Nephron progenitor cell (in vitro differentiated cells): ENCODE data around the gene TBL1X.

Source experiments
- DNase-seq: peaks from one replicate; pipeline ENCODE4 v3.0.0; 2021
- H3K27ac Mint-ChIP-seq: 2 replicates; pipeline ENCODE4 v1.8.0; 2021; ENCODE audit warnings: mild to moderate bottlenecking, moderate library complexity, mixed read lengths
- H3K27me3 Mint-ChIP-seq: 2 replicates; pipeline ENCODE4 v1.8.0; 2021; ENCODE audit warnings: mild to moderate bottlenecking, low read depth, mixed read lengths; ENCODE audit not compliant: poor library complexity
- H3K36me3 Mint-ChIP-seq: 2 replicates; pipeline ENCODE4 v1.8.0; 2021; ENCODE audit warnings: low read depth, mixed read lengths
- H3K4me1 Mint-ChIP-seq: 2 replicates; pipeline ENCODE4 v1.8.0; 2021; ENCODE audit warnings: mixed read lengths
- H3K4me3 Mint-ChIP-seq: 2 replicates; pipeline ENCODE4 v1.8.0; 2021; ENCODE audit warnings: mild to moderate bottlenecking, moderate library complexity, mixed read lengths
- H3K9me3 Mint-ChIP-seq: 2 replicates; pipeline ENCODE4 v1.8.0; 2021; ENCODE audit warnings: mild to moderate bottlenecking, moderate library complexity, mixed read lengths
- CTCF ChIP-seq: fragments of 200-600 bp; sonication (generic); IDR thresholded peaks from 2 replicates; pipeline ENCODE4 v1.5.0; 2021; ENCODE audit warnings: antibody characterized with exemption

The TBL1X gene

GRCh38 chrX:9678215-9678965 is 213.5 kb downstream of the TBL1X start:
- no peak for DNase-seq
- TF ChIP-seq CTCF = no peak
- peaks cover 65% of the 10 kb centered on the region for H3K36me3 Mint-ChIP-seq
- H3K27ac Mint-ChIP-seq = peak overlapping the region; percentile 8
- peaks cover 58% of the 10 kb centered on the region for H3K9me3 Mint-ChIP-seq
- no peaks in the 10 kb centered on the region for H3K27me3 Mint-ChIP-seq
- no peaks in the 10 kb centered on the region for H3K4me1 Mint-ChIP-seq
- no peak overlapping the region for H3K4me3 Mint-ChIP-seq

- H3K36me3 Mint-ChIP-seq = peaks cover 68% of the 10 kb centered on the region
- peaks cover 59% of the 10 kb centered on the region for H3K9me3 Mint-ChIP-seq
- H3K27me3 Mint-ChIP-seq = no peaks in the 10 kb centered on the region
- no peak overlapping the region for H3K4me3 Mint-ChIP-seq
- H3K4me1 Mint-ChIP-seq = no peaks in the 10 kb centered on the region
- TF ChIP-seq CTCF = no peak
- no peak overlapping the region for H3K27ac Mint-ChIP-seq
- DNase-seq = no peak
These were observed 216.2 kb downstream of the TBL1X start for GRCh38 chrX:9681011-9681410.

GRCh38 chrX:9681422-9681821 is 216.6 kb downstream of the TBL1X start:
- Mint-ChIP-seq H3K9me3 (peaks cover 59% of the 10 kb centered on the region), H3K4me3 (no peak overlapping the region), H3K27ac (peak overlapping the region; percentile 8), H3K36me3 (peaks cover 68% of the 10 kb centered on the region), H3K27me3 (no peaks in the 10 kb centered on the region), H3K4me1 (no peaks in the 10 kb centered on the region)
- DNase-seq = no peak
- TF ChIP-seq CTCF = no peak

GRCh38 chrX:9682456-9682855 is 217.6 kb downstream of the TBL1X start:
- TF ChIP-seq CTCF = no peak
- Mint-ChIP-seq H3K9me3 (peaks cover 60% of the 10 kb centered on the region), H3K36me3 (peaks cover 68% of the 10 kb centered on the region), H3K4me3 (no peak overlapping the region), H3K27ac (peak overlapping the region; percentile 26), H3K27me3 (no peaks in the 10 kb centered on the region), H3K4me1 (no peaks in the 10 kb centered on the region)
- no peak for DNase-seq

GRCh38 chrX:9682861-9683260 is 218.0 kb downstream of the TBL1X start:
- Mint-ChIP-seq H3K9me3 (peaks cover 57% of the 10 kb centered on the region), H3K4me1 (no peaks in the 10 kb centered on the region), H3K27me3 (no peaks in the 10 kb centered on the region), H3K36me3 (peaks cover 65% of the 10 kb centered on the region), H3K4me3 (no peak overlapping the region), H3K27ac (peak overlapping the region; percentile 67)
- no peak for DNase-seq
- no peak for TF ChIP-seq CTCF

GRCh38 chrX:9683350-9683749 is 218.5 kb downstream of the TBL1X start:
- Mint-ChIP-seq H3K9me3 (peaks cover 55% of the 10 kb centered on the region), H3K4me1 (no peaks in the 10 kb centered on the region), H3K4me3 (no peak overlapping the region), H3K36me3 (peaks cover 65% of the 10 kb centered on the region), H3K27me3 (no peaks in the 10 kb centered on the region), H3K27ac (peak overlapping the region; percentile 67)
- TF ChIP-seq CTCF = no peak
- no peak for DNase-seq
